OCI-M1 (cell line): ENCODE data around the gene OTOA.
A peak's percentile ranks its signal among the peaks of the same experiment; 100 is the strongest.
"Not testable (repeated sequence)": the region's sequence is repeated elsewhere in the genome, so short reads cannot be mapped to it uniquely, and the experiment has no call there.

Source experiments
- DNase-seq: peaks from one replicate; lab custom pipeline; 2025; lab: John Stamatoyannopoulos, UW

OTOA gene

DNA sequence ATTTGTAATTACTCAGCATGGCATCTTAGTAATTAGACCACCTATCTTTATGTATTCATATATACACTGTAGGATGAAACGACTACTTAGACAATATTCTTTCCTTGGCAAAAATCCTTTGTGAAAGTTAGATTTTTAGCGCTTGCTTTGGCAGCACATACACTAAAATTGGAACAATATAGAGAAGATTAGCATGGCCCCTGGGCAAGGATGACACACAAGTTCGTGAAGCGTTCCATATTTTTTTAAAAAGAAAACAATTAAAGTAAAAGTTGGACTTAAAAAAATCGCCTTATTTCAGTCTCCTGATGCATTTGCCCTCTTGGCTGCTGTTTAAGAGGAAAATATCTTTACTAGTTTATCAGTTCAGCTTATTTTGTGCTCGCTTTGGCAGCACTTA is 21.9 kb upstream of the OTOA start:
- DNase-seq: no peak

DNA sequence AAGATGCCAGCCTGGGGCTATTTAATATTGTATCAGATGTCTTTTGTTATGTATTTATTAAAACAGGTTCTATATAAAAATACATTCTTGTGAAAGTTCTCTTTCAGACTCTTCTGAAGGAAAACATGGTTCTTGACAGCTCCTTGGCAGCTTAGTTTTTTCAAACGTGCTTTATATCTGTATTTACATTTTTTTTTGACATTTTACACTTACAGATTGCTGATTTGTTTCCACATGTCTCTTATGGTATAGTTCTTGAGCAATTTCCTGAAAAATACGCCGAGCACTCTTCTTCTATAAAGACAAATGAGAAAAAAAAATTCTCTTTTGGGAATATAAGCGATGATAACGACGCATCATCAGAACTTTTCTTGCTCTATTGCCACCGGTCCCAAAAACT is 20.9 kb upstream of the OTOA start:
- no peak for DNase-seq

DNA sequence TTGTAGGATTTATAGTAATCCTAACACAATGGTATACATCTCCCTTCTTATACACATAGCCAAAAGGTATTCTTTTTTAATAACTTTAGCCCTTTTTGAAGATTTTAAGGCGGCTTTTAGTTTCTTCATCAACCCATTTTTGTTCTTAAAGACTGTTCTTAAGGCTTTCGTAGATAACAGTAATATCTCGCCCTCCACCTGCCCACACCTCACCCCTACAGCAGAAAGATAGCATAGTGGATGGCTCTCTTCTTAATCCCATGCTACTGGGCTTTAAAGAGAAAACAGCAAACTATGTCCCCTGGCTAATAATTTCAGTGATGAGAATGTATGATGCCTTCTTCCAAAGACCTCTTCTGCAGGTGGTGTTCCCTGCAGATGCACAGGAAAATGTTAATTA is 20.0 kb upstream of the OTOA start:
- DNase-seq: no peak

GRCh38 chr16:21644674-21645073 is 19.1 kb upstream of the OTOA start:
- DNase-seq: no peak

DNA sequence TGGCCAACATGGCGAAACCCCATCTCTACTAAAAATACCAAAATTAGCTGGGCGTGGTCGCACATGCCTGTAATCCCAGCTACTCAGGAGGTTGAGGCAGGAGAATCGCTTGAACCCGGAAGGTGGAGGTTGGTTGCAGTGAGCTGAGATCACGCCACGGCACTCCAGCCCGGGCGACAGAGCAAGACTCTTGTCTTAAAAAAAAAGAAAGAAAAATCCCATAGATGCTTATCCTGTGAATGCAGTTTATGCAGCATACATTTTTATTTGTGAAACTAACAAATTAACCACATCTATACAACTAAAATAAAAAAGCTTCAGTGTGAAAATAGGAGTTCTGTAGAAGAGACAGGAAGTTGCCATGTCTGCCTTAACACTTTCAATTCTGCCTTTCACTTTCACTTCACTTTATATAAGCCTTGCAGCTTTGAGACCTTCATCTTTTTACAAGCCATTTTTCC is 18.5 kb upstream of the OTOA start:
- peak; percentile 79 for DNase-seq

DNA sequence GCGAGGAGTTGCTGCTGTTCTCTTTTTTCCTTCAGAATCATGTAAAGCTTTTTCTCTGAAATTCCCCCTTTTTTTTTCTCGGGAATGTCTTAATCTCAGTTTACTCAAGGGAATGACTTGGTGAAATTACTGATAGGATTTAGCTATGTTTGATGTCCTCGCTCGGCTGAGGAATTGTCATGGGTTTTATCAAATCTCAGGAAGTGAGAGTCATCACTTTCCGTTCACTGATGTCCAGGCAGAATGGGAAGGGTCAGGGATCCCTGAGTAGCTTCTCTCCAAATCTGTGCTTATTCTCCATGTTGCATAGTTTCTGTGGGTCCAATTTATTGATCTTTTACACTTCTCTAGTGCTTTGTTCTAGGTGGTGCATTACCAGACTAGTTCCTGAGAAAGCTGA is 17.7 kb upstream of the OTOA start:
- no peak for DNase-seq

DNA sequence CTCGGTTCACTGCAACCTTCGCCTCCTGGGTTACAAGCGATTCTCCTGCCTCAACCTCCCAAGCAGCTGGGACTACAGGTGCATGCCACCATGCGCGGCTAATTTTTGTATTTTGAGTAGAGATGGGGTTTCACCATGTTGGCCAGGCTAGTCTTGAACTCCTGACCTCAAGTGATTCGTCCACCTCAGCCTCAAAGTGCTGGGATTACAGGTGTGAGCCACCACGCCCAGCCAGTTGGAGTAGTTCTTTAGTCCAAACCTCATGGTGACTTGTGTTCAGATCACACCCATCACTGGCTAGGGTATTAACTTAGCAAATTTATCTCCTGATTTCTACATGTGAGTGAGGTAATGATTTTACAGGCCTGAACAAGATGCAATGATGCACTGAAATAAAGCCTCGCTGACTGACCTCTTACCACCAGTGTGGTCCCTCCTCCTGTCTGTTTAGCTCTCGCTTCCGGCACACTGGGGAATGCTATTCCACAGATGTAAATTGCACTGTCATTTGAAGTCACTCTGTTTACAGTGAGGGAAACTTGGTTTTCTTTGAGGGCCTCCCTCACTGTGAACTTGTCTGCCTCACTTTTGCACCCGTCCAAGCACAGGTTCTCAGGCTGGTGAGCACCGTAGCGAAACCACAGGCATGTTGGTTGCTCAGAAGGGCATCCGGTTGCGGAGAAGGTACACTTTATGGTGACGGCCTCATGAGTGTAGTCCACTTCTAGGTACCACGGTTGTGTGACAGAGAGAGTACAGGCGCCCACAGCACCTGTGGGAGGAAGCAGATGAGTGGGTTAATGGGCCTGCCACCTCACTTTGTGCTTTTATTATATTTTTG is 16.8 kb upstream of the OTOA start:
- no peak for DNase-seq

- no peak for DNase-seq
Measured at GRCh38 chr16:21647562-21648164, 16.1 kb upstream of the OTOA start.

DNA sequence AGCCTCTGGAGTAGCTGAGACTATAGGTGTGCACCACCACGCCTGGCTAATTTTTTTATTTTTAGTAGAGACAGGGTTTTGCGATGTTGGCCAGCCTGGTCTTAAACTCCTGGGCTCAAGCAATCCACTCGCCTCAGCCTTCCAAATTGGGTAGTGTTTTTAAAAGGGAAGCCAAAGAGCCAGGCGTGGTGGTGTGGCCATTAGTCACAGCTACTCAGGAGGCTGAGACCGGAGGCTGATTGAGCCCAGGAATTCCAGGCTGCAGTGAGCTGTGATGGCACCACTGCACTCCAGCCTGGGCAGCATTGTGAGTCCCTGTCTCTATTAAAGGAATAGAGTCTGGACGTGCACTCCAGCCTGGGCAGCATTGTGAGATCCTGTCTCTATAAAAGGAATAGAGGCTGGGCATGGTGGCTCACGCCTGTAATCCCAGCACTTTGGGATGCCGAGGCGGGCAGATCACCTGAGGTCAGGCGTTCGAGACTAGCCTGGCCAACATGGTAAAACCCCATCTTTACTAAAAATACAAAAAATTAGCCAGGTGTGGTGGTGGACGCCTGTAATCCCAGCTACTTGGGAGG is 13.9 kb upstream of the OTOA start:
- not testable (repeated sequence) for DNase-seq

GRCh38 chr16:21650521-21650920 is 13.2 kb upstream of the OTOA start:
- DNase-seq: peak; percentile 86

DNA sequence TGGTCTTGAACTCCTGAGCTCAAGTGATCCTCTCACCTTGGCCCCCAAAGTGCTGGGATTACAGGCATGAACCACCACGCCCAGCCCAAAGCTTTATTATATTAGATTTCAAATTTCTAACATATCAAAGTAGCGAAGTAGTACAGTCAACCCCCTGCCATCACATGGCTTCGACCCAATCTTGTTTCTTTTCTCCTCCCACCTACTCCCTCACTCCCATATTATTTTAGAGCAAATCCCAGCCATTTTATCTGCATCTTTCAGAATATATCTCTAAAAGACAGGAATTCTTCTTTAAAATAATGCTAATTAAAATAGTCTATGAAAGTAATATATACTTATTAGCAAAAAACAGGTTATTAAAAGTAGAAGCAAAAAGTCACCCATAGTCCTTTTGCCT is 12.3 kb upstream of the OTOA start:
- DNase-seq: no peak

DNA sequence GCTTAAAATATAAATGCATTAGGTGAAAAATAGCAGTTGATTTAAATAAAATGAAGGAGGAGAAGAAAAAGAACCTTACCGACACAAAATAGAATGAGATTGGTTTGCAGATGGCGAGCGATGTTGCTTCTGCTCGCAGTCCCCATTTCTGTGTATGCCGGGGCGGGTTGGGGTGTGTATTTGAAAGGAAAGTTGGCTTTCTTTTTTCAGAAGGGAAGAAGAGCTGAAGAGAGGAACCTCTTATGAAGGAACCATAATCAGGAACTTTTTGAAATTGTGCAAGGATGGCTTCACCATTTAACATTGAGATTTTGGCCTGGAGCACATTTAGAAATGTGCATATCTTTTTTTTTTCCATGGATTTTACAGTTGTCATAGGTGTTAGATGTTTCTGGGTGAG is 11.3 kb upstream of the OTOA start, which contains the start of gene IGSF6:
Gene IGSF6, minus strand, starts transcription at position 156 of the 400 bp plus-strand sequence. Its CDS starts 10 bp downstream, at position 146.
- no peak for DNase-seq

DNA sequence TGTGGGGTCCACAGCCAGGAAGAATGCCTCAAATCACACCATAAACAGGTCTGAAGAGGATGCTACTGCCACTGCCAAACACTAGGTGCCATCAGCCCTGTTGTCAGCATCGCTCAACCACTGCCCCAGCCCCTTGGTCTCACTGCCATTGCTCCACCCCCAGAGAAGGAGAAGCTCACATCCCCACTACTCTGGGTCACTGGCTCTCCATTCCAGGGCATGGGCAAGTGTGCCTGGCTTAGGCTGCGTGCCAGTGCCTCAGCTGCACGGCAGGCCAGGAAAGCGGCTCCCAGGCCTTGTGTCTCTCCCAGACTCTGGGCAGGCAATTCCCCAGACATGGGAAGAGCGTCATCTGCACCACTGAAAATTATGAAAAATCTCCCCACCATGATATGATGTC is 10.2 kb upstream of the OTOA start:
- no peak for DNase-seq

GRCh38 chr16:21654466-21654865 is 9.3 kb upstream of the OTOA start:
- DNase-seq: no peak

- DNase-seq: no peak
Measured at GRCh38 chr16:21654881-21655280, 8.9 kb upstream of the OTOA start.

- peak; percentile 80 for DNase-seq
Measured at GRCh38 chr16:21656795-21657768, 6.7 kb upstream of the OTOA start.

DNA sequence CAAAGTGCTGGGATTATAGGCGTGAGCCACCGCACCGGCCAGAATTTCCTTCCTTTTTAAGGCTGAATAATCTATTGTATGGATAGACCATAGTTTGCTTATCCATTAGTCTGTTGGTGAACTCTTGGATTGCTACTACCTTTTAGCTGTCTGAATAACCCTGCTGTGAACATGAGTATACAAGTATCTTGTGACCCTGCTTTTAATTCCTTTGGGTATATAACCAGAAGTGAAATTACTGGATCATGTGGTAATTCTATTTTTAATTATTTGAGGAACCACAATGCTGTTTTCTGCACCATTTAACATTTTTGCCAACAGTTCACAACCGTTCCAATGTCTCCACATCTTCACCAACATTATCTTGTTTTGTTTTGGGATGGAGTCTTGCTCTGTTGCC is 4.6 kb upstream of the OTOA start:
- no peak for DNase-seq

DNA sequence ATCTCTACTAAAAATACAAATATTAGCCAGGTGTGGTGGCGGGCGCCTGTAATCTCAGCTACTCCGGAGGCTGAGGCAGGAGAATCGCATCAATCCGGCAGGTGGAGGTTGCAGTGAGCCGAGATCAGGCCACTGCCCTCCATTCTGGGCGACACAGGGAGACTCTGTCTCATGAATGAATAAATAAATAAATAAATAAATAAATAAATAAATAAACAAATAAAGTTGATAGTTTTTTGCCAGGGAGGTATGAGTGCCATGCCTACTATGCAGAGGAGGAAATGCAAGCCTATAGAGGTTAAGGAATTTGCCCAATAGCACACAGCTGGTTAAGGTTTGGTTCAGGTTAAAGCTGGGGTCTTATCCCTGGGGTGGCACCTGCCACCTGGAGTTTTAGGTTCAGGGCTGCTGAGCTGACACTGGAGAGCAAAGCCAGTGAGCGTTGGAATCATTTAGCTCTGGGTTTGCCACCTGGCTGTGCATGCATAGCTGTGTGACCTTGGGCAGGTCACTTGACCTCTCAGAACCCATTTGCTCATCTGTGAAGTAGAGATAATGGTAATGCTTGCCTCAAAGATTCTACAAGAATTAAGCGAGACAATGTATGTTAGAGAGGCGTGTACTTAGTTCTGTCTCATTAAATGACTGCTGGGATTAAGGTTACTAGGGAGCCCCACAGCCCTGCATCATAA is 1.2 kb downstream of the OTOA start:
- DNase-seq: no peak

DNA sequence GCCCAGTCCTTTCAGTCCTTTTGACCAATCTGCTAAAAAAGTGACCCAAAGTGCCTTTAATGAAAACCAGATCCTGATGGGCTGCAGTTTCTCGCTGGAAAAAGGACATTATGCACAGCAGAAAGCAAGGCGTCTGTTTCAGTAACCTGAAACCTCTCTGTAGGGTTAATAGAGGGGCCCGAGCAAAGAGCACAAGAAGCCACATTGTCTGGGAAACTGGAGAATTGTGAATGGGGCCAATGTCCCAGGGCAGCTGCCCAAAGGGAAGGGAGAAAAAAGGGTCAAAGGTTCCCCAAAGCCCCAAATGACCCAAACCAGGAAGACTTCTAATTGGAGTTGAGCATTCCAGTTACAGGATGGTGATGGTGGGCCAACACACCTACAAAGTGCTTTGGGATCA is 3.0 kb downstream of the OTOA start:
- DNase-seq: no peak

GRCh38 chr16:21667575-21667974 is 3.8 kb downstream of the OTOA start:
- DNase-seq: no peak

GRCh38 chr16:21673469-21673868 is 9.7 kb downstream of the OTOA start:
- no peak for DNase-seq
